ENCODE results near the gene TMBIM1. TPM values are rescaled to one million over a fixed set of nuclear protein-coding genes. Genes with fewer than 3 reads are reported as not detected.

Gene TMBIM1
- total and polyA plus RNA-seq, 9 of the 15 experiments (the other 6 are each of a cell fraction or from before 2014, with no cell fraction given), result 14.2 to 105 (median 47.0) TPM

- TF ChIP-seq, protein P1, sequence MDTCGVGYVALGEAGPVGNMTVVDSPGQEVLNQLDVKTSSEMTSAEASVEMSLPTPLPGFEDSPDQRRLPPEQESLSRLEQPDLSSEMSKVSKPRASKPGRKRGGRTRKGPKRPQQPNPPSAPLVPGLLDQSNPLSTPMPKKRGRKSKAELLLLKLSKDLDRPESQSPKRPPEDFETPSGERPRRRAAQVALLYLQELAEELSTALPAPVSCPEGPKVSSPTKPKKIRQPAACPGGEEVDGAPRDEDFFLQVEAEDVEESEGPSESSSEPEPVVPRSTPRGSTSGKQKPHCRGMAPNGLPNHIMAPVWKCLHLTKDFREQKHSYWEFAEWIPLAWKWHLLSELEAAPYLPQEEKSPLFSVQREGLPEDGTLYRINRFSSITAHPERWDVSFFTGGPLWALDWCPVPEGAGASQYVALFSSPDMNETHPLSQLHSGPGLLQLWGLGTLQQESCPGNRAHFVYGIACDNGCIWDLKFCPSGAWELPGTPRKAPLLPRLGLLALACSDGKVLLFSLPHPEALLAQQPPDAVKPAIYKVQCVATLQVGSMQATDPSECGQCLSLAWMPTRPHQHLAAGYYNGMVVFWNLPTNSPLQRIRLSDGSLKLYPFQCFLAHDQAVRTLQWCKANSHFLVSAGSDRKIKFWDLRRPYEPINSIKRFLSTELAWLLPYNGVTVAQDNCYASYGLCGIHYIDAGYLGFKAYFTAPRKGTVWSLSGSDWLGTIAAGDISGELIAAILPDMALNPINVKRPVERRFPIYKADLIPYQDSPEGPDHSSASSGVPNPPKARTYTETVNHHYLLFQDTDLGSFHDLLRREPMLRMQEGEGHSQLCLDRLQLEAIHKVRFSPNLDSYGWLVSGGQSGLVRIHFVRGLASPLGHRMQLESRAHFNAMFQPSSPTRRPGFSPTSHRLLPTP (IDR thresholded peaks at IDR 0.05; ENCODE audit: borderline replicate concordance, extremely low read depth, insufficient read length), result no peak
- TF ChIP-seq SNIP1 (IDR thresholded peaks at IDR 0.05; ENCODE audit: low read depth), result no peak
- no peak for TF ChIP-seq BDP1 (IDR thresholded peaks at IDR 0.05; ENCODE audit: insufficient read depth, insufficient read length)
- TF ChIP-seq BMI1 (IDR thresholded peaks at IDR 0.05; ENCODE audit: low read length), result 0 out of 2 replicates have a peak, but pooled peaks have one; percentile 44
- TF ChIP-seq NEUROD1 (IDR thresholded peaks at IDR 0.05; ENCODE audit: borderline replicate concordance, low read depth, low read length, partially characterized antibody), result no peak
- TF ChIP-seq TARDBP (IDR thresholded peaks at IDR 0.05), result no peak
- peak; percentile 97 for TF ChIP-seq NFIX (CRISPR knock-in tag; IDR thresholded peaks at IDR 0.05; ENCODE audit: low read depth)
- no peak; the same call in 1 of the 2 replicates for TF ChIP-seq HDAC2 (IDR thresholded peaks at IDR 0.05)
- no peak for TF ChIP-seq CREB3L1 (IDR thresholded peaks at IDR 0.05; ENCODE audit: borderline replicate concordance, low read depth)
- TF ChIP-seq E2F4 (CRISPR knock-in tag; IDR thresholded peaks at IDR 0.05; ENCODE audit: low read depth), result no peak
- TF ChIP-seq, protein P2, sequence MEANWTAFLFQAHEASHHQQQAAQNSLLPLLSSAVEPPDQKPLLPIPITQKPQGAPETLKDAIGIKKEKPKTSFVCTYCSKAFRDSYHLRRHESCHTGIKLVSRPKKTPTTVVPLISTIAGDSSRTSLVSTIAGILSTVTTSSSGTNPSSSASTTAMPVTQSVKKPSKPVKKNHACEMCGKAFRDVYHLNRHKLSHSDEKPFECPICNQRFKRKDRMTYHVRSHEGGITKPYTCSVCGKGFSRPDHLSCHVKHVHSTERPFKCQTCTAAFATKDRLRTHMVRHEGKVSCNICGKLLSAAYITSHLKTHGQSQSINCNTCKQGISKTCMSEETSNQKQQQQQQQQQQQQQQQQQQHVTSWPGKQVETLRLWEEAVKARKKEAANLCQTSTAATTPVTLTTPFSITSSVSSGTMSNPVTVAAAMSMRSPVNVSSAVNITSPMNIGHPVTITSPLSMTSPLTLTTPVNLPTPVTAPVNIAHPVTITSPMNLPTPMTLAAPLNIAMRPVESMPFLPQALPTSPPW (CRISPR knock-in tag; IDR thresholded peaks at IDR 0.05), result peak; percentile 87
- TF ChIP-seq CREBBP (IDR thresholded peaks at IDR 0.05; ENCODE audit: low read depth, low read length), result no peak
- no peak for TF ChIP-seq ZBTB5 (IDR thresholded peaks at IDR 0.05)
- TF ChIP-seq PHF21A (IDR thresholded peaks at IDR 0.05; ENCODE audit: borderline replicate concordance, low read depth), result no peak
- TF ChIP-seq BACH1 (tag; IDR thresholded peaks at IDR 0.05), result no peak
- TF ChIP-seq ZSCAN32 (CRISPR knock-in tag; IDR thresholded peaks at IDR 0.05), result no peak
- TF ChIP-seq MEF2D (tag; conservative IDR thresholded peaks at IDR 0.05; ENCODE audit: low read depth), result no peak
- no peak for TF ChIP-seq ZBTB1 (CRISPR knock-in tag; IDR thresholded peaks at IDR 0.05; ENCODE audit: borderline replicate concordance, low read depth)
- TF ChIP-seq PHB2 (IDR thresholded peaks at IDR 0.05; ENCODE audit: low read depth), result no peak
Observed at GRCh38 chr2:218322768-218323525, 30.6 kb upstream of the TMBIM1 start (continued).
